Astrocyte of the spinal cord (primary cell): ENCODE measurements around the gene XPO6.
"Not testable (repeated sequence)": the region's sequence is repeated elsewhere in the genome, so short reads cannot be mapped to it uniquely, and the experiment has no call there.

Experiments
- DNase-seq: peaks from one replicate; pipeline ENCODE4 v3.0.0; 2011; ENCODE audit warnings: low read depth, low spot score
- H3K4me3 ChIP-seq: 2 replicates; pipeline ENCODE4 v1.5.1; 2011; ENCODE audit warnings: low read depth, mild to moderate bottlenecking, low read length, moderate library complexity
- in situ Hi-C: cut with HindIII; loops from 2 replicates; pipeline ENCODE4 v1.10.0; 2017; ENCODE audit warnings: low sequenced_read_pairs
- TF ChIP-seq, protein P1 (sequence below): IDR thresholded peaks from 2 replicates; pipeline ENCODE4 v1.5.1; 2012; ENCODE audit warnings: low read depth, mild to moderate bottlenecking, low read length, inconsistent platforms

XPO6 gene

DNA sequence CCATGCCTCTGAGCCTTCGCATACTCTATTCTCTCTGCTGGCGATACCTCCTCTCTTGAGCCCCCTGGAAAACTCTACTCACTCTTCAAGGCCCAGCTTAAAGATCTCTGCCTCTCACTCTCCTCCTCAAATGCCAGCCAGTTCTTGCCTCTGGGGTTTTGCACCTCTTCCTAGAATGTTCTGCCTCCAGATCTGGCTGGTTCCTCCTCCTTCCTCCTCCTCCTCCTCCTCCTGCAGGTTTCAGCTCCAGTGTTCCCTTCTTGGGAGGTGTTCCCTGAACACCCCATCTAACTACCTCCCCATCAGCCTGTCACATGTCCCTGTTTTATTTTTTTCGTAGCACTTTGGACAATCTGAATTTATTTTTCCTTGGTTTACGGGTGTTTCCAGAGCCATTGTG is 45.5 kb upstream of the XPO6 start:
- TF ChIP-seq, protein P1, sequence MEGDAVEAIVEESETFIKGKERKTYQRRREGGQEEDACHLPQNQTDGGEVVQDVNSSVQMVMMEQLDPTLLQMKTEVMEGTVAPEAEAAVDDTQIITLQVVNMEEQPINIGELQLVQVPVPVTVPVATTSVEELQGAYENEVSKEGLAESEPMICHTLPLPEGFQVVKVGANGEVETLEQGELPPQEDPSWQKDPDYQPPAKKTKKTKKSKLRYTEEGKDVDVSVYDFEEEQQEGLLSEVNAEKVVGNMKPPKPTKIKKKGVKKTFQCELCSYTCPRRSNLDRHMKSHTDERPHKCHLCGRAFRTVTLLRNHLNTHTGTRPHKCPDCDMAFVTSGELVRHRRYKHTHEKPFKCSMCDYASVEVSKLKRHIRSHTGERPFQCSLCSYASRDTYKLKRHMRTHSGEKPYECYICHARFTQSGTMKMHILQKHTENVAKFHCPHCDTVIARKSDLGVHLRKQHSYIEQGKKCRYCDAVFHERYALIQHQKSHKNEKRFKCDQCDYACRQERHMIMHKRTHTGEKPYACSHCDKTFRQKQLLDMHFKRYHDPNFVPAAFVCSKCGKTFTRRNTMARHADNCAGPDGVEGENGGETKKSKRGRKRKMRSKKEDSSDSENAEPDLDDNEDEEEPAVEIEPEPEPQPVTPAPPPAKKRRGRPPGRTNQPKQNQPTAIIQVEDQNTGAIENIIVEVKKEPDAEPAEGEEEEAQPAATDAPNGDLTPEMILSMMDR: no peak
- H3K4me3 ChIP-seq: no peak overlapping the region
- no peak for DNase-seq
- in situ Hi-C loops: no loop called here

DNA sequence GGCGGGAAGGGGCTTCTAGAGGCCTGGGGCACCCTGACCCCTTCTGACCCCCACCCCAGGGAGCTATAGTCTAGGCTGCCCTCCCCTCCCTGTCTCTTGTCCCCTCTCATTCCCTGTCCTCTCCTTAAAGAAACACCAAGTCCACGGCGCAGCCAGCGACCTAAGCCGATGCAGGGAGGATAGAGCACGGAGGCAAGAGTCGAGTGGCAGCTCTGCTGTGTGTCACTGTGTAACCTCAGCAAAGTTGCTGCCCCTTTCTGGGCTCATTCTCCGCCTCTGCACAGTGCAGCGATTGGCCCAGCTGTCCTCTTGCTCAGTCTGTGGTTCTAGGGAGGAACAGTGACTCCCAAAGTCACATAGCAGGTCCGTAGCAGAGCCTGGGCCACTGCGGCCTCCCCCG is 44.1 kb upstream of the XPO6 start:
- in situ Hi-C loops: no loop called here
- DNase-seq: no peak
- TF ChIP-seq, protein P1: no peak

DNA sequence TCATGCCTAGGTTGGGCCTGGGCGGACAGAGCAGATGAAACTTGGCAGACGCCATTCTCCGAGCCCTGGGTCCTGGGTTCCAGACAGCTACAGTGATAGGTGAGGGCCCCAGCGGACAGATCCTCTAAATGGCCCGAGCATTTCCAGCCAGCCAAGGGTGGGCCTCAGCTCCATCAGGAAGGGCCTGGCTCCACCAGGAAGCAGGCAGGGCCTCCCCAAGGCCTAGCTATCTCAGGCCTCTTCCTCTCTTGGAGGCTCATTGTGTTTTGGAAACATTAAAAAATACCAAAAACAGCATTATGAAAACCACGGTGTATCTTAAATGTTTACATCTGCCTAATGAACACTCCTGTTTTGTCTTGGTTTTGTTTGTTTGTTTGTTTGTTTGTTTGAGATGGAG is 42.4 kb upstream of the XPO6 start:
- in situ Hi-C loops: no loop called here
- no peak for DNase-seq
- TF ChIP-seq, protein P1: no peak

More for the DNA sequence above, 44.1 kb upstream of the XPO6 start:
- no peak overlapping the region for H3K4me3 ChIP-seq

DNA sequence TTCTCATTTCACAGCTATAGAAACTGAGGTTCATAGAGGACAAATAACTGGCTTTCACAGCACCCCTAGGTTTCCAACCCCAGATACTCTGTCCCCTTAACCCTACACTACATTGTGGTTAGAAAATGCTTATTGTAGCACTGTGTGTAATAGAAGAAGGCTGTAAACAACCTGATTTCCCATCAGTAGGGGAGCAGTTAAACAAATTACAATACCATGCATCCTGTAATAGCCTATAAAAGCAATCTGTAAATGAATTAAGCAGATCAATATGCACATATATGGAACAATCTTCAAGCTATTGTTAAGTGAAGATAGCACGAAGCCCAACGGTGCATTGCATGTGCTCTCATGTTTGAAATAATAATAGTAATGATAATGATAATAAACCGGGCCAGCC is 39.2 kb upstream of the XPO6 start:
- TF ChIP-seq, protein P1: no peak
- in situ Hi-C loops: no loop called here
- no peak for DNase-seq
- no peak overlapping the region for H3K4me3 ChIP-seq

More for the DNA sequence above, 42.4 kb upstream of the XPO6 start:
- H3K4me3 ChIP-seq: no peak overlapping the region

DNA sequence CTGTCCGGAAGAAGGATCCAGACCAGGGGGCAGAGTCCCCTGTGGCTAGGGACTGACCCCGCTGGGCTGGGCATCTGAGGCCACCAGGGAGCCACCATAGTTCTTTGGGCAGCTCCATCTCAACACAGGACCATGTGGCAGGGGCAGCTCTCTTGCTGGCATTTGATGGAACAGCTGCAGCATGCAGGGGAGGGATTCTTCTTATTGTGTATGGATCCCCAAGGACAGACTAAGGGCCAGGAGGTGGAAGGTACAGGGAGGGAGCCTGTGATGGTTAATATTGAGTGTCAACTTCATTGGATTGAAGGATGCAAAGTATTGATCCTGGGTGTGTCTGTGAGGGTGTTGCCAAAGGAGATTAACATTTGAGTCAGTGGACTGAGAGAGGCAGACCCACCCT is 37.7 kb upstream of the XPO6 start:
- in situ Hi-C loops, H3K4me3 ChIP-seq, DNase-seq: not testable (repeated sequence)

DNA sequence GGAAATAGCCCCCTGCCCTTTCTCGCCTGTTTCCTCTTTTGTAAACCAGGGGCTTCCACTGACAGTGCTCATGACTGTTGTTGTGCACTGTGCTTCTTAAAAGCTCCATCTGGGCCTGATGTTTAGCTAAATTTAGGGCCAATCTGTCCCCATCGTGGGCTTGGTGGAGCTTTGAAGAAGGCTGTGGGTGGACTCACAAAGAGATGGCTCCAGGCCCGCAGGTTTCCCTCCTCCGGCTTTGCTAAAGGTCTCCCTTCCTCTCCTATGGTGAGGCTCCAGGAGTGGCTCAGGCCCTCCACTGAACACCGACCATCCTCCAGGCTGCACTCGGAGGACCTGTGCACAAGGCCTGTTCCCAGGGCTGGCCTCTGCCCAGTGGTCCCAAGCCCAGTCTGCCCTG is 30.2 kb upstream of the XPO6 start:
- TF ChIP-seq, protein P1: no peak

DNA sequence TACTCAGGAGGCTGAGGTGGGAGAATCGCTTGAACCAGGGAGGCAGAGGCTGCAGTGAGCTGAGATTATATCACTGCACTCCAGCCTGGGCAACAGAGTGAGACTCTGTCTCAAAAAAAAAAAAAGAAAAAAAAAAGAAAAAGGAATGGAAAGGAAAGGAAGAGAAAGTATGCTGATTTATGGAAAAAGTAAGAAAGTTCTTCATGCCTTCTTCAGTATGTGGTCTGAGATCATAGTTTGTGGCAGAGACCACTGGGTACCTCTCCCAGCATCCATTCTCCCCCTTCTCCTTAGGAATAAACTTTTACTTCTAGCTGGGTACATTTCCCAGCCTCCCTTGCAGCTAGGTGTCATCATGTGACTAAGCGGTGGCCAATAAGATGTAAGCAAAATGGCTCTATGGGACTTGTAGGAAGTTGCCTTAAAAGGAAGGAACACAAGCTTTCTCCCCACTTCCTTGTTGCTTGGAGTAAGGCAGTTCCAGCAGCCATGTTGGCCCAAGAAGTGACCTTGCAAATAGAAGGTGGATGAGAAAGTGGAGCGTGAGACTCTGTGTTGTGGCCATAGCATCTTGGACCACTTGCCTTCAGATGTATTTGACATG is 26.1 kb upstream of the XPO6 start:
- no peak for DNase-seq
- no peak overlapping the region for H3K4me3 ChIP-seq
- in situ Hi-C loops: no loop called here
- TF ChIP-seq, protein P1: no peak

More for the DNA sequence above, 30.2 kb upstream of the XPO6 start:
- in situ Hi-C loops: no loop called here
- no peak for DNase-seq
- no peak overlapping the region for H3K4me3 ChIP-seq
